ENCODE data around the gene FMN1.

The FMN1 gene

GRCh38 chr15:33191591-33191990, 2.9 kb downstream of the FMN1 start:
- TF ChIP-seq, protein P1, sequence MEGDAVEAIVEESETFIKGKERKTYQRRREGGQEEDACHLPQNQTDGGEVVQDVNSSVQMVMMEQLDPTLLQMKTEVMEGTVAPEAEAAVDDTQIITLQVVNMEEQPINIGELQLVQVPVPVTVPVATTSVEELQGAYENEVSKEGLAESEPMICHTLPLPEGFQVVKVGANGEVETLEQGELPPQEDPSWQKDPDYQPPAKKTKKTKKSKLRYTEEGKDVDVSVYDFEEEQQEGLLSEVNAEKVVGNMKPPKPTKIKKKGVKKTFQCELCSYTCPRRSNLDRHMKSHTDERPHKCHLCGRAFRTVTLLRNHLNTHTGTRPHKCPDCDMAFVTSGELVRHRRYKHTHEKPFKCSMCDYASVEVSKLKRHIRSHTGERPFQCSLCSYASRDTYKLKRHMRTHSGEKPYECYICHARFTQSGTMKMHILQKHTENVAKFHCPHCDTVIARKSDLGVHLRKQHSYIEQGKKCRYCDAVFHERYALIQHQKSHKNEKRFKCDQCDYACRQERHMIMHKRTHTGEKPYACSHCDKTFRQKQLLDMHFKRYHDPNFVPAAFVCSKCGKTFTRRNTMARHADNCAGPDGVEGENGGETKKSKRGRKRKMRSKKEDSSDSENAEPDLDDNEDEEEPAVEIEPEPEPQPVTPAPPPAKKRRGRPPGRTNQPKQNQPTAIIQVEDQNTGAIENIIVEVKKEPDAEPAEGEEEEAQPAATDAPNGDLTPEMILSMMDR (IDR thresholded peaks at IDR 0.05), result no peak

GRCh38 chr15:33190539-33190938, 4.0 kb downstream of the FMN1 start:
- TF ChIP-seq, protein P1 (IDR thresholded peaks at IDR 0.05), result no peak

GRCh38 chr15:33188641-33189257, 5.8 kb downstream of the FMN1 start:
- TF ChIP-seq, protein P1 (IDR thresholded peaks at IDR 0.05), result no peak

DNA sequence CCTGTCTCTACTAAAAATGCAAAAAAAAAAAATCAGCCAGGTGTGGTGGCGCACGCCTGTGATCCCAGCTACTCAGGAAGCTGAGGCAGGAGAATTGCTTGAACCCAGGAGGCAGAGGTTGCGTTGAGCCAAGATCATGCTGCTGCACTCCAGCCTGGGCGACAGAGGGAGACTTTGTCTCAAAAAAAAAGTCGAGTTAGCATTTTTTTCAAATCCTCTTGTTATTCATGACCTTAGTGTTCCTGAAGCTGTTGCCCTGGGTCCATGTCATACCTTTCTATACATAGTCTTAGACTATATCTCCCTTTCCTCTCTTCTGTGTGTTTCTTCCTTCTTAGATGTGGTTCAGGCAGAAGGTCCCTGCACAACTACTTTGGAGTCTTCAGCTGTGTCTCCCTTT, 6.4 kb downstream of the FMN1 start:
- TF ChIP-seq, protein P1 (IDR thresholded peaks at IDR 0.05), result no peak

GRCh38 chr15:33183334-33183733, 11.2 kb downstream of the FMN1 start:
- TF ChIP-seq, protein P1 (IDR thresholded peaks at IDR 0.05), result no peak

GRCh38 chr15:33182926-33183325, 11.6 kb downstream of the FMN1 start:
- TF ChIP-seq, protein P1 (IDR thresholded peaks at IDR 0.05), result no peak

DNA sequence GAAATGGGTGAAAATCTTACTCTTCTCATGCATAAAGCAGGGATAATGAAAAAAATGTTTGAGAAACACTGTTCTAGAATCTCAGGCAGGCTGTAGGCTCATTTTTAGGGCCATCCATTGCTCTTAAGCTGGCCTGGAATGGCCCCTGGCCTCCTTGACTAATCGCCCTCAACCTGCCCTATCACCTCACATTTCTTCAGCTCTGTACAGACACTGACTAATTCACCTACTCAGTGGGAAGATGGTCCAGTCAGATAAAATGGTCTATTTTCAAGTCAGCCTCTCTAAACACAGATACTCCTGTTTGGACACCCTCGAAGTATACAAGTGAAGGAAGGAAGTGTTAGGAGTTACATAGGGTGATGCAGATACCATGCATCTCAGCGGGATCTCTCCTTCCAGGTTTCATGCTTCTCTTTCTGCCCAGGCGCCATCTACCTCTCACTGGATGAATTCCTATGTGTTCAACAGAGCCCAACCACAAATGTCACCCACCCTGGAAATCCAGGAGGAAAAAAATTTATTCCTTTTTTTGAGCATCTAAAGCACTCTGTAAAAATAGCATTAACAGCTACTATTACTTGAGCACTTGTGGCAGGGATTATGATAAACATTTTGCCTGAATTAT, 12.1 kb downstream of the FMN1 start:
- TF ChIP-seq, protein P1 (IDR thresholded peaks at IDR 0.05), result no peak
